ENCODE data around the gene PIK3CG.

- no peak for TF ChIP-seq CTCF (IDR thresholded peaks at IDR 0.05)
- no peak for TF ChIP-seq POLR2A (IDR thresholded peaks at IDR 0.05)
These were observed 30.3 kb downstream of the PIK3CG start for GRCh38 chr7:106895246-106895864.

Data from stomach (tissue), 4 donors.